Progenitor cell of endocrine pancreas (in vitro differentiated cells): ENCODE data around the gene CCDC170. TPM values are rescaled to one million over a fixed set of nuclear protein-coding genes. Genes with fewer than 3 reads are reported as not detected.

Experiments
- DNase-seq: peaks from one replicate; pipeline ENCODE4 v3.0.0; 2021; ENCODE audit warnings: low spot score; ENCODE audit not compliant: unreplicated experiment
- H3K27ac Mint-ChIP-seq: 2 replicates; pipeline ENCODE4 v1.8.0; 2021; ENCODE audit warnings: mild to moderate bottlenecking, moderate library complexity, mixed read lengths
- H3K27me3 Mint-ChIP-seq: 2 replicates; pipeline ENCODE4 v1.8.0; 2021; ENCODE audit warnings: mixed read lengths
- H3K36me3 Mint-ChIP-seq: 2 replicates; pipeline ENCODE4 v1.8.0; 2022; ENCODE audit warnings: mixed read lengths; ENCODE audit not compliant: insufficient read depth
- H3K4me1 Mint-ChIP-seq: 2 replicates; pipeline ENCODE4 v1.8.0; 2021; ENCODE audit warnings: low read depth, mixed read lengths
- H3K4me3 Mint-ChIP-seq: 2 replicates; pipeline ENCODE4 v1.8.0; 2021; ENCODE audit warnings: low read depth, mild to moderate bottlenecking, moderate library complexity, mixed read lengths
- H3K9me3 Mint-ChIP-seq: 2 replicates; pipeline ENCODE4 v1.8.0; 2021; ENCODE audit warnings: low read depth, mixed read lengths
- total RNA-seq: library from RNA; stranded (reverse); gene quantifications from 2 replicates; pipeline ENCODE4 v1.2.1, GENCODE V29; 2021
- TF ChIP-seq, protein P1 (sequence below): fragments of 200-600 bp; sonication (generic); IDR thresholded peaks from one replicate; pipeline ENCODE4 v1.5.0; 2021; ENCODE audit warnings: antibody characterized with exemption, mild to moderate bottlenecking; ENCODE audit not compliant: unreplicated experiment

CCDC170 gene
- total RNA-seq, 1 donor from 2014 or later = not detected

- no peak overlapping the region for H3K27ac Mint-ChIP-seq
- no peaks in the 10 kb centered on the region for H3K9me3 Mint-ChIP-seq
- H3K4me3 Mint-ChIP-seq = no peak overlapping the region
- no peaks in the 10 kb centered on the region for H3K36me3 Mint-ChIP-seq
- peaks cover 5% of the 10 kb centered on the region for H3K4me1 Mint-ChIP-seq
- H3K27me3 Mint-ChIP-seq = no peaks in the 10 kb centered on the region
- TF ChIP-seq, protein P1, sequence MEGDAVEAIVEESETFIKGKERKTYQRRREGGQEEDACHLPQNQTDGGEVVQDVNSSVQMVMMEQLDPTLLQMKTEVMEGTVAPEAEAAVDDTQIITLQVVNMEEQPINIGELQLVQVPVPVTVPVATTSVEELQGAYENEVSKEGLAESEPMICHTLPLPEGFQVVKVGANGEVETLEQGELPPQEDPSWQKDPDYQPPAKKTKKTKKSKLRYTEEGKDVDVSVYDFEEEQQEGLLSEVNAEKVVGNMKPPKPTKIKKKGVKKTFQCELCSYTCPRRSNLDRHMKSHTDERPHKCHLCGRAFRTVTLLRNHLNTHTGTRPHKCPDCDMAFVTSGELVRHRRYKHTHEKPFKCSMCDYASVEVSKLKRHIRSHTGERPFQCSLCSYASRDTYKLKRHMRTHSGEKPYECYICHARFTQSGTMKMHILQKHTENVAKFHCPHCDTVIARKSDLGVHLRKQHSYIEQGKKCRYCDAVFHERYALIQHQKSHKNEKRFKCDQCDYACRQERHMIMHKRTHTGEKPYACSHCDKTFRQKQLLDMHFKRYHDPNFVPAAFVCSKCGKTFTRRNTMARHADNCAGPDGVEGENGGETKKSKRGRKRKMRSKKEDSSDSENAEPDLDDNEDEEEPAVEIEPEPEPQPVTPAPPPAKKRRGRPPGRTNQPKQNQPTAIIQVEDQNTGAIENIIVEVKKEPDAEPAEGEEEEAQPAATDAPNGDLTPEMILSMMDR = no peak
- no peak for DNase-seq
These were observed 11.5 kb upstream of the CCDC170 start for GRCh38 chr6:151482290-151482689.

GRCh38 chr6:151483994-151484393, 9.8 kb upstream of the CCDC170 start:
- no peak overlapping the region for H3K27ac Mint-ChIP-seq
- H3K4me3 Mint-ChIP-seq = no peak overlapping the region
- no peaks in the 10 kb centered on the region for H3K9me3 Mint-ChIP-seq
- H3K4me1 Mint-ChIP-seq = peaks cover 5% of the 10 kb centered on the region
- H3K36me3 Mint-ChIP-seq = no peaks in the 10 kb centered on the region
- no peak for DNase-seq
- TF ChIP-seq, protein P1 = no peak
- H3K27me3 Mint-ChIP-seq = no peaks in the 10 kb centered on the region

- Mint-ChIP-seq H3K27ac (no peak overlapping the region), H3K36me3 (no peaks in the 10 kb centered on the region), H3K4me3 (no peak overlapping the region), H3K27me3 (peaks cover 16% of the 10 kb centered on the region), H3K4me1 (peaks cover 5% of the 10 kb centered on the region), H3K9me3 (no peaks in the 10 kb centered on the region)
- TF ChIP-seq, protein P1 = no peak
- DNase-seq = no peak
These were observed 5.6 kb upstream of the CCDC170 start for GRCh38 chr6:151488226-151488625.

DNA sequence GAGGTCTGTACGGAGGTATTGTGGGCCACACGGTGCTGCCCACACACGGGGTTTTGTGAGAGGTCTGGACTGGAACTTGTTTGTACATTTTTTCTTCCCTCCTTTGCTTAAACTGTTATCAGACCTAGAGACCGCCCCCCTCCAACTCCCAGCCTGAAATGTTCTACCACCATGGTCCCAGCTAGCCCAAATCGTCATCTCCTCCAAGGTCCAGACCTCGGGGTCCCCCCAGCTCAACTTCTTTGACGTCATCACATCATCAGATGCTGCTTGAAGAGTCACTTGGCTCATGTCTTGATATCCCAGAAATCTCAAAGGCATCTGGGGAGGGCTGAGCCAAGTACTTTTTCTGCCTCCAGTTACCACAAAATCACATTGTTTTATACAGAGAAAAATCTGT, 2.8 kb upstream of the CCDC170 start:
- TF ChIP-seq, protein P1 = no peak

GRCh38 chr6:151493161-151493803, 535 bp upstream of the CCDC170 start:
- TF ChIP-seq, protein P1 = no peak

More for the DNA sequence above, 2.8 kb upstream of the CCDC170 start:
- H3K4me3 Mint-ChIP-seq = no peak overlapping the region
- H3K4me1 Mint-ChIP-seq = peaks cover 3% of the 10 kb centered on the region
- H3K27ac Mint-ChIP-seq = no peak overlapping the region
- no peaks in the 10 kb centered on the region for H3K36me3 Mint-ChIP-seq
- DNase-seq = no peak
- H3K9me3 Mint-ChIP-seq = no peaks in the 10 kb centered on the region
- peaks cover 39% of the 10 kb centered on the region for H3K27me3 Mint-ChIP-seq

More at GRCh38 chr6:151493161-151493803, 535 bp upstream of the CCDC170 start:
- no peaks in the 10 kb centered on the region for H3K36me3 Mint-ChIP-seq
- H3K27ac Mint-ChIP-seq = peak overlapping the region; percentile 18
- DNase-seq = no peak
- peaks cover 47% of the 10 kb centered on the region for H3K27me3 Mint-ChIP-seq
- H3K4me3 Mint-ChIP-seq = peak overlapping the region; percentile 70
- no peaks in the 10 kb centered on the region for H3K9me3 Mint-ChIP-seq
- H3K4me1 Mint-ChIP-seq = peaks cover 3% of the 10 kb centered on the region
